WTC11 (cell line): Measurements from ENCODE around the gene CEP57L1. TPM values are rescaled to one million over a fixed set of nuclear protein-coding genes. Genes with fewer than 3 reads are reported as not detected.

Experiments used
- ATAC-seq: fragments of 200-7000 bp; cut with Tn5 transposase; 2 replicates; pipeline ENCODE4 v1.10.0; 2021; ENCODE audit warnings: mild to moderate bottlenecking, moderate library complexity
- CTCF ChIA-PET: fragments of 300-600 bp; sonication (Branson Sonifier 250); formaldehyde crosslinking; loops from one replicate; lab custom pipeline; 2021; ENCODE audit warnings: antibody characterized with exemption; lab: Charles Lee
- POLR2A ChIA-PET: fragments of 350-600 bp; sonication (Branson Sonifier 250); formaldehyde crosslinking; loops from one replicate; lab custom pipeline; 2021; ENCODE audit warnings: antibody characterized with exemption; lab: Charles Lee
- DNase-seq: peaks from one replicate; pipeline ENCODE4 v3.0.0; 2021; ENCODE audit warnings: low spot score
- H3K27ac Mint-ChIP-seq: 2 replicates; pipeline ENCODE4 v1.8.0; 2021; ENCODE audit warnings: mixed read lengths
- H3K27me3 Mint-ChIP-seq: 2 replicates; pipeline ENCODE4 v1.8.0; 2021; ENCODE audit warnings: low read depth, mild to moderate bottlenecking, moderate library complexity, mixed read lengths
- H3K36me3 Mint-ChIP-seq: 2 replicates; pipeline ENCODE4 v1.8.0; 2021; ENCODE audit warnings: mixed read lengths
- H3K4me1 Mint-ChIP-seq: 2 replicates; pipeline ENCODE4 v1.8.0; 2022; ENCODE audit warnings: mixed read lengths
- H3K4me3 Mint-ChIP-seq: 2 replicates; pipeline ENCODE4 v1.8.0; 2021; ENCODE audit warnings: mild to moderate bottlenecking, moderate library complexity, mixed read lengths
- H3K9me3 Mint-ChIP-seq: 2 replicates; pipeline ENCODE4 v1.8.0; 2021; ENCODE audit warnings: mixed read lengths
- AR ChIP-seq: fragments of 250-450 bp; sonication (Bioruptor Pico); IDR thresholded peaks from 2 replicates; pipeline ENCODE4 v1.9.0; 2021; ENCODE audit warnings: mild to moderate bottlenecking
- ATF6 ChIP-seq: sonication (generic); formaldehyde crosslinking; IDR thresholded peaks from 2 replicates; pipeline ENCODE4 v1.8.1; 2023; ENCODE audit warnings: mild to moderate bottlenecking, missing genetic modification reagents
- E2F4 ChIP-seq: sonication (generic); formaldehyde crosslinking; IDR thresholded peaks from 2 replicates; pipeline ENCODE4 v1.8.1; 2022; ENCODE audit warnings: low read depth, mild to moderate bottlenecking, moderate library complexity, missing genetic modification reagents, borderline replicate concordance
- ESRRA ChIP-seq: sonication (generic); formaldehyde crosslinking; IDR thresholded peaks from 2 replicates; pipeline ENCODE4 v1.8.1; 2022; ENCODE audit warnings: mild to moderate bottlenecking, missing genetic modification reagents, borderline replicate concordance
- HMGXB4 ChIP-seq: sonication (generic); formaldehyde crosslinking; IDR thresholded peaks from 2 replicates; pipeline ENCODE4 v1.8.1; 2023; ENCODE audit warnings: mild to moderate bottlenecking, moderate library complexity, missing genetic modification reagents
- JAZF1 ChIP-seq: fragments of 250-450 bp; sonication (Bioruptor Pico); IDR thresholded peaks from 2 replicates; pipeline ENCODE4 v1.9.0; 2021; ENCODE audit warnings: moderate library complexity, mild to moderate bottlenecking, inconsistent platforms
- KAT7 ChIP-seq: sonication (generic); formaldehyde crosslinking; IDR thresholded peaks from 2 replicates; pipeline ENCODE4 v1.8.1; 2023; ENCODE audit warnings: missing genetic modification reagents, mild to moderate bottlenecking, borderline replicate concordance
- MLX ChIP-seq: sonication (generic); formaldehyde crosslinking; IDR thresholded peaks from 2 replicates; pipeline ENCODE4 v1.8.1; 2023; ENCODE audit warnings: mild to moderate bottlenecking, missing genetic modification reagents, moderate library complexity
- PRRX2 ChIP-seq: fragments of 250-450 bp; sonication (Bioruptor Pico); IDR thresholded peaks from 2 replicates; pipeline ENCODE4 v1.8.0; 2021; ENCODE audit warnings: mild to moderate bottlenecking
- SOX15 ChIP-seq: fragments of 250-450 bp; sonication (Bioruptor Pico); IDR thresholded peaks from 2 replicates; pipeline ENCODE4 v1.9.0; 2021; ENCODE audit warnings: mild to moderate bottlenecking
- ZBTB21 ChIP-seq: sonication (generic); formaldehyde crosslinking; IDR thresholded peaks from 2 replicates; pipeline ENCODE4 v1.8.1; 2023; ENCODE audit warnings: mild to moderate bottlenecking, missing genetic modification reagents, borderline replicate concordance
- ZNF138 ChIP-seq: sonication (generic); formaldehyde crosslinking; conservative IDR thresholded peaks from 2 replicates; pipeline ENCODE4 v1.8.1; 2022; ENCODE audit warnings: mild to moderate bottlenecking, moderate library complexity, missing genetic modification reagents
- ZNF425 ChIP-seq: fragments of 250-450 bp; sonication (Bioruptor Pico); conservative IDR thresholded peaks from 2 replicates; pipeline ENCODE4 v1.9.0; 2021; ENCODE audit warnings: mild to moderate bottlenecking
- ZNF532 ChIP-seq: fragments of 250-450 bp; sonication (Bioruptor Pico); IDR thresholded peaks from 2 replicates; pipeline ENCODE4 v1.9.0; 2021; ENCODE audit warnings: mild to moderate bottlenecking, borderline replicate concordance
- ZNF671 ChIP-seq: fragments of 250-450 bp; sonication (Bioruptor Pico); IDR thresholded peaks from 2 replicates; pipeline ENCODE4 v1.8.0; 2021; ENCODE audit warnings: mild to moderate bottlenecking
- total RNA-seq: library from RNA; stranded (reverse); gene quantifications from 3 replicates; pipeline ENCODE4 v1.2.3, GENCODE V29; 2021
- TF ChIP-seq, protein P1 (sequence below): sonication (generic); formaldehyde crosslinking; IDR thresholded peaks from 2 replicates; pipeline ENCODE4 v1.8.0; 2022; ENCODE audit warnings: mild to moderate bottlenecking, missing genetic modification reagents
- TF ChIP-seq, protein P2 (sequence below): sonication (generic); formaldehyde crosslinking; IDR thresholded peaks from 2 replicates; pipeline ENCODE4 v1.8.1; 2022; ENCODE audit warnings: missing genetic modification reagents, borderline replicate concordance

The CEP57L1 gene
- total RNA-seq, 1 experiment from 2014 or later = 13.1 TPM

DNA sequence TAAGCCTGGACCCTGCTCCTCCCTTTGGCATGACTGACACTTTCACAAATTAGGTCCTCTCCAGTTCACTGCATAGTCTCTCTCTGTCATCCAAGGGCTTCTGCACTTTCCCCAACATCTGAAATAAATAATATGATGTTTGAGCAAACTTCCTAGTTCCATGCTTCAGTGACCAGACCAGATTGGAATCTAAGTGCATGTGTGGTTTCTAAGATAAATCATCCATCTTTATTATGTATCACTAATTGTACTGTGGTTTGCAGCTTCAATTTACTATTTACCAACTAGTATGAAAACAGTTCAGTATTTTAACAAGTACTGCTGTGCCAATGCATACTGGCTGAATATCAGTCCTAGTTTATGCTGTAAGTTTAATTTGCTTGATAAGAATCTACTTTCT, 19.4 kb upstream of the CEP57L1 start:
- DNase-seq = no peak
- Mint-ChIP-seq H3K4me1 (peaks cover 5% of the 10 kb centered on the region), H3K27ac (no peak overlapping the region)
- CTCF ChIA-PET = interaction anchor here (0.5 to 1.4 kb wide), 2 partner anchors 238 to 339 kb away, joined by 4 read pairs; no protein-coding TSS in a partner anchor
- no peak for TF ChIP-seq SOX15 (CRISPR knock-in tag)
- no peak for TF ChIP-seq ZNF671
- TF ChIP-seq ZNF532 (CRISPR knock-in tag) = no peak
- TF ChIP-seq, protein P1, sequence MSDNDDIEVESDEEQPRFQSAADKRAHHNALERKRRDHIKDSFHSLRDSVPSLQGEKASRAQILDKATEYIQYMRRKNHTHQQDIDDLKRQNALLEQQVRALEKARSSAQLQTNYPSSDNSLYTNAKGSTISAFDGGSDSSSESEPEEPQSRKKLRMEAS = no peak
- TF ChIP-seq HMGXB4 (CRISPR knock-in tag) = no peak
- no peak for TF ChIP-seq ATF6
- no peak for TF ChIP-seq ZBTB21 (CRISPR knock-in tag)
- TF ChIP-seq PRRX2 = no peak
- TF ChIP-seq E2F4 = no peak
- TF ChIP-seq MLX (CRISPR knock-in tag) = no peak
- TF ChIP-seq ZNF425 (CRISPR knock-in tag) = no peak
- TF ChIP-seq, all 79 proteins: peak for 0
- Mint-ChIP-seq H3K4me3 (no peak overlapping the region), H3K9me3 (no peaks in the 10 kb centered on the region), H3K36me3 (no peaks in the 10 kb centered on the region), H3K27me3 (no peaks in the 10 kb centered on the region)
- POLR2A ChIA-PET = interaction anchor here (0.6 kb wide), 1 partner anchor 193 kb away, joined by 3 read pairs; no protein-coding TSS in a partner anchor
- no peak for ATAC-seq

DNA sequence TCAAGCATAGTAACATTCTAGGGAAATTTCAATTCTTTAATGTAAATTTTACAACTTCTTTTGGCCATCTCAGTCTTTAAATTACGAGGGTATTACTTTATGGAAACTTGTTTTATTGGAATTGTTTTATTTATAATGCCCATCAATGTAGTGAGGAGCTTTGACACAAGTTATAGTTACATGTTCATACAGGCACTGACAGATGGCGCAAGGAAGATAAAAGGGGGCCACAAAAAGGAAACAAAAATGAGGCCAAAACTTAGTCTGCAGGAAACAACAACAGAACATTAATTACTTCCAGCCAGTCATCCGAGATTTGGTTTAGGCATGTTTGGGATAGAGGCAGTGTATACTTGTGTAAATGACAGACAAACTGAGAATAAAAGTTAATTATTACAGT, 18.9 kb upstream of the CEP57L1 start:
- no peak overlapping the region for H3K27ac Mint-ChIP-seq
- no peaks in the 10 kb centered on the region for H3K9me3 Mint-ChIP-seq
- no peak for DNase-seq
- CTCF ChIA-PET = interaction anchor here (1.4 kb wide), 1 partner anchor 238 kb away, joined by 4 read pairs; no protein-coding TSS in a partner anchor
- ATAC-seq = no peak
- H3K36me3 Mint-ChIP-seq = no peaks in the 10 kb centered on the region
- H3K27me3 Mint-ChIP-seq = no peaks in the 10 kb centered on the region
- H3K4me3 Mint-ChIP-seq = no peak overlapping the region
- peaks cover 8% of the 10 kb centered on the region for H3K4me1 Mint-ChIP-seq
- POLR2A ChIA-PET = no interaction called here
- no peak for TF ChIP-seq KAT7 (CRISPR knock-in tag)
- TF ChIP-seq, protein P2, sequence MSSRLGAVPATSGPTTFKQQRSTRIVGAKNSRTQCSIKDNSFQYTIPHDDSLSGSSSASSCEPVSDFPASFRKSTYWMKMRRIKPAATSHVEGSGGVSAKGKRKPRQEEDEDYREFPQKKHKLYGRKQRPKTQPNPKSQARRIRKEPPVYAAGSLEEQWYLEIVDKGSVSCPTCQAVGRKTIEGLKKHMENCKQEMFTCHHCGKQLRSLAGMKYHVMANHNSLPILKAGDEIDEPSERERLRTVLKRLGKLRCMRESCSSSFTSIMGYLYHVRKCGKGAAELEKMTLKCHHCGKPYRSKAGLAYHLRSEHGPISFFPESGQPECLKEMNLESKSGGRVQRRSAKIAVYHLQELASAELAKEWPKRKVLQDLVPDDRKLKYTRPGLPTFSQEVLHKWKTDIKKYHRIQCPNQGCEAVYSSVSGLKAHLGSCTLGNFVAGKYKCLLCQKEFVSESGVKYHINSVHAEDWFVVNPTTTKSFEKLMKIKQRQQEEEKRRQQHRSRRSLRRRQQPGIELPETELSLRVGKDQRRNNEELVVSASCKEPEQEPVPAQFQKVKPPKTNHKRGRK (CRISPR knock-in tag) = no peak
- no peak for TF ChIP-seq ESRRA
- TF ChIP-seq JAZF1 = no peak
- TF ChIP-seq ZNF138 = no peak
- no peak for TF ChIP-seq AR (CRISPR knock-in tag)
